ENCODE data around the gene KIRREL1.

GRCh38 chr1:157944663-157945280 is 48.7 kb upstream of the KIRREL1 start:
- TF ChIP-seq SNAI2 (CRISPR knock-in tag; IDR thresholded peaks at IDR 0.05) (no peak), POU6F1 (CRISPR knock-in tag; IDR thresholded peaks at IDR 0.05; ENCODE audit: borderline replicate concordance, low read depth) (no peak), CSDC2 (CRISPR knock-in tag; IDR thresholded peaks at IDR 0.05) (no peak), CREB5 (CRISPR knock-in tag; IDR thresholded peaks at IDR 0.05; ENCODE audit: low read depth) (no peak), ZNF565 (CRISPR knock-in tag; conservative IDR thresholded peaks at IDR 0.05; ENCODE audit: low read depth) (no peak), PATZ1 (CRISPR knock-in tag; IDR thresholded peaks at IDR 0.05; ENCODE audit: borderline replicate concordance) (no peak), TSHZ2 (CRISPR knock-in tag; IDR thresholded peaks at IDR 0.05) (no peak), ZFP30 (CRISPR knock-in tag; IDR thresholded peaks at IDR 0.05) (no peak), ZFP3 (CRISPR knock-in tag; IDR thresholded peaks at IDR 0.05) (no peak), RARB (CRISPR knock-in tag; IDR thresholded peaks at IDR 0.05) (no peak), ISL1 (CRISPR knock-in tag; IDR thresholded peaks at IDR 0.05) (no peak), CSRNP3 (CRISPR knock-in tag; IDR thresholded peaks at IDR 0.05) (no peak), ZNF70 (CRISPR knock-in tag; IDR thresholded peaks at IDR 0.05) (no peak)
